T-cell (primary cell): ENCODE measurements around the gene MT2A. TPM values are rescaled to one million over a fixed set of nuclear protein-coding genes. Genes with fewer than 3 reads are reported as not detected.
"Not testable (repeated sequence)": the region's sequence is repeated elsewhere in the genome, so short reads cannot be mapped to it uniquely, and the experiment has no call there.

Source experiments
- ATAC-seq, 4 experiments: fragments of 200-7000 bp in 3 of 4; fragments of 150-1000 bp in 1 of 4; cut with Tn5 transposase; replicated peaks in 1 of 4; 1 replicate in 3 of 4; 2 replicates in 1 of 4; pipeline ENCODE4 v1.10.0; 2021; ENCODE audit warnings: moderate library complexity in 3 of 4, mild to moderate bottlenecking in 2 of 4, moderate number of reproducible peaks in 1 of 4
- CTCF ChIA-PET, 2 donors: fragments of 300-600 bp; sonication (Branson Sonifier 250); formaldehyde crosslinking; loops; one replicate each; lab custom pipeline; 2022; ENCODE audit warnings: antibody characterized with exemption in 2 of 2; lab: Charles Lee
- POLR2A ChIA-PET, 2 donors: fragments of 300-600 bp; sonication (Branson Sonifier 250); formaldehyde crosslinking; loops; one replicate each; lab custom pipeline; 2022; ENCODE audit warnings: antibody characterized with exemption in 2 of 2; lab: Charles Lee
- DNase-seq, 35 experiments: peaks; one replicate each; pipeline versions ENCODE4 v3.0.0 to v3.0.0-alpha.2; 2013 to 2023
- H3K27ac ChIP-seq: one replicate; pipeline ENCODE4 v1.5.1; 2013; ENCODE audit warnings: low read length
- H3K27me3 ChIP-seq, 2 experiments: replicated peaks in 1 of 2; 1 replicate in 1 of 2; 2 replicates in 1 of 2; pipeline versions ENCODE4 v1.6.1 to v1.7.0; 2013; ENCODE audit warnings: low read length in 1 of 2, mixed read lengths in 1 of 2; ENCODE audit not compliant: control insufficient read depth in 2 of 2, insufficient read depth in 2 of 2; ENCODE audit errors: extremely low read depth in 1 of 2
- H3K36me3 ChIP-seq, 2 donors: 1 replicate in 1 of 2; 2 replicates in 1 of 2; pipeline versions ENCODE4 v1.6.1 to v1.7.0; 2013; ENCODE audit warnings: low read length in 1 of 2; ENCODE audit not compliant: control insufficient read depth in 2 of 2, insufficient read depth in 1 of 2; ENCODE audit errors: extremely low read depth in 1 of 2
- H3K4me1 ChIP-seq, 2 experiments: 1 replicate in 1 of 2; 2 replicates in 1 of 2; pipeline versions ENCODE4 v1.6.1 to v1.7.0; 2013; ENCODE audit warnings: low read length in 2 of 2, mixed read lengths in 1 of 2; ENCODE audit not compliant: insufficient read depth in 2 of 2, control insufficient read depth in 1 of 2; ENCODE audit errors: extremely low read depth in 1 of 2
- H3K4me3 ChIP-seq, 2 donors: 1 replicate in 1 of 2; 2 replicates in 1 of 2; pipeline versions ENCODE4 v1.5.1 to v1.7.0; 2013; ENCODE audit warnings: mild to moderate bottlenecking in 2 of 2, low read length in 1 of 2, moderate library complexity in 1 of 2; ENCODE audit not compliant: control insufficient read depth in 1 of 2; ENCODE audit errors: extremely low read depth in 1 of 2
- H3K9me3 ChIP-seq: 2 replicates; pipeline ENCODE4 v1.7.0; 2013
- H3K27ac Mint-ChIP-seq, 2 donors: one replicate each; pipeline ENCODE4 v1.8.0; 2020 to 2021; ENCODE audit warnings: mild to moderate bottlenecking in 2 of 2, mixed read lengths in 2 of 2
- H3K27me3 Mint-ChIP-seq, 2 donors: one replicate each; pipeline ENCODE4 v1.8.0; 2021 to 2022; ENCODE audit warnings: mixed read lengths in 2 of 2
- H3K36me3 Mint-ChIP-seq: one replicate; pipeline ENCODE4 v1.8.0; 2021; ENCODE audit warnings: mixed read lengths
- H3K4me1 Mint-ChIP-seq, 3 donors: one replicate each; pipeline ENCODE4 v1.8.0; 2020 to 2022; ENCODE audit warnings: mixed read lengths in 3 of 3, mild to moderate bottlenecking in 1 of 3
- H3K4me3 Mint-ChIP-seq, 3 donors: one replicate each; pipeline ENCODE4 v1.8.0; 2020 to 2022; ENCODE audit warnings: mild to moderate bottlenecking in 3 of 3, mixed read lengths in 3 of 3, moderate library complexity in 3 of 3
- H3K9me3 Mint-ChIP-seq, 3 donors: one replicate each; pipeline ENCODE4 v1.8.0; 2020 to 2022; ENCODE audit warnings: mixed read lengths in 3 of 3
- whole genome bisulfite sequencing: methylation state at CpG from one replicate; pipeline ENCODE4 v1.1.5; 2013; ENCODE audit warnings: missing lambda C conversion rate; ENCODE audit not compliant: insufficient coverage; 5-methylcytosine and 5-hydroxymethylcytosine counted together
- total RNA-seq, 35 experiments: library from RNA in 6 of 35; stranded (reverse) in 6 of 35; fragments of 120-200 nt in 1 of 35; gene quantifications; one replicate each; pipeline versions ENCODE4 v1.2.1 to v1.2.4 and lab custom pipeline; 2013 to 2026

Gene MT2A
- total RNA-seq, 5 donors from 2014 or later (not counting 1 experiment from before 2014, with no cell fraction given): 46.8 to 71.4 (median 57.1) TPM

DNA sequence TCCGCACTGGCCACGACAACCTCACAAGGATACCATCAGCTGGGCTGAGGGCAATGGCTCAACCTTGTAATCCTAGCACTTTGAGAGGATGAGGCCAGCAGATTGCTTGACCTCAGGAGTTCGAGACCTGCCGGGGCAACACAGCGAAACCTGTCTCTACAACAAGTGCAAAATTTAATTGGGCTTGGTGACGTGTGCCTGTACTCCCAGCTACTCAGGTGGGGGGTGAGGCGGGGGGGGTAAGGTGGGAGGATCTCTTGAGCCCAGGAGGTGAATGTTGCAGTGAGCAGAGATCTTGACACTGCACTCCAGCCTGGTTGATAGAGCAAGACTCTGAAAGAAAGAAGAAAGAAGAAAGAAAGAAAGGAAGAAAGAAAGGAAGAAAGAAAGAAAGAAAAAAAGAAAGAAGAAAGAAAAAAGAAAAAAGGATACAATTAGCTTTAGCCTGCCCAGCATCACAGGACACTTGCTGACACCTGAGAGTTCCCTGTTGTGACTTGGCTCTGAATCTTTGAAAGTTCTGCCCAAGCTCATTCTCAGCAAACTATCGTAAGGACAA, 12.0 kb downstream of the MT2A start:
- peaks cover 17 to 19% (median 18%) of the 10 kb centered on the region in 3 donors for H3K4me1 Mint-ChIP-seq
- no peak overlapping the region for H3K4me3 Mint-ChIP-seq
- H3K27me3 Mint-ChIP-seq: peaks cover 0 to 27% of the 10 kb centered on the region in 2 donors
- ChIA-PET CTCF (interaction anchor here in 1 of 2 donors (0.6 kb wide), 1 partner anchor 35 kb away, joined by 3 read pairs; no protein-coding TSS in a partner anchor), POLR2A (interaction anchor here (0.5 to 0.7 kb wide), 2 partner anchors 41 to 154 kb away, joined by 3 to 4 read pairs; no protein-coding TSS in a partner anchor)
- Histone ChIP-seq H3K4me1 (peaks cover 3 to 21% of the 10 kb centered on the region in 2 experiments), H3K36me3 (no peaks in the 10 kb centered on the region), H3K9me3 (no peaks in the 10 kb centered on the region), H3K27me3 (peaks cover 20 to 21% of the 10 kb centered on the region in 2 experiments), H3K27ac (no peak overlapping the region), H3K4me3 (no peak overlapping the region)
- no peaks in the 10 kb centered on the region for H3K36me3 Mint-ChIP-seq
- H3K27ac Mint-ChIP-seq: no peak overlapping the region
- WGBS: 98% methylated on average over 4 of the region's 8 CpGs
- no peaks in the 10 kb centered on the region for H3K9me3 Mint-ChIP-seq
- no peak for DNase-seq
- ATAC-seq: no peak

GRCh38 chr16:56621665-56622445, 13.5 kb downstream of the MT2A start:
- H3K27me3 ChIP-seq: peaks cover 19 to 31% of the 10 kb centered on the region in 2 experiments
- H3K4me1 Mint-ChIP-seq: peaks cover 21 to 22% (median 22%) of the 10 kb centered on the region in 3 donors
- not testable (repeated sequence) for H3K4me3 ChIP-seq, ATAC-seq, H3K27ac Mint-ChIP-seq, DNase-seq, H3K36me3 ChIP-seq, H3K9me3 Mint-ChIP-seq, H3K27ac ChIP-seq, H3K36me3 Mint-ChIP-seq, H3K9me3 ChIP-seq, H3K4me3 Mint-ChIP-seq
- ChIA-PET CTCF (interaction anchor here in 1 of 2 donors (0.6 kb wide), 1 partner anchor 303 kb away, joined by 3 read pairs; no protein-coding TSS in a partner anchor), POLR2A (interaction anchor here in 1 of 2 donors (0.6 kb wide), 1 partner anchor 12 kb away, joined by 3 read pairs; no protein-coding TSS in a partner anchor)
- peaks cover 0 to 27% of the 10 kb centered on the region in 2 donors for H3K27me3 Mint-ChIP-seq
- peaks cover 3 to 32% of the 10 kb centered on the region in 2 experiments for H3K4me1 ChIP-seq
- 88% methylated on average over 4 of the region's 4 CpGs for WGBS

DNA sequence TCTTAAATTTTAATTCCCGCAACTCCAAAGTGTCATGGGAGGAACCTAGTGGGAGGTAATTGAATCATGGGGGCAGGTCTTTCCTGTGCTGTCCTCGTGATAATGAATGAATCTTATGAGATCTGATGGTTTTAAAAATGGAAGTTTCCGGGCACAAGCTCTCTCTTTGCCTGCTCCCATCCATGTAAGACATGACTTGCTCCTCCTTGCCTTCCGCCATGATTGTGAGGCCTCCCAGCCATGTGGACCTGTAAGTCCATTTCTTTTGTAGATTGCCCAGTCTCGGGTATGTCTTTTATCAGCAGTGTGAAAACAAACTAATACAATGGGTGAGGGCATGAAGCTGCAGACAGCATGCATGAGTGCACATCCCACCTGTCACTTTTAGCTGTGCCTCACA, 14.8 kb downstream of the MT2A start:
- not testable (repeated sequence) for H3K9me3 ChIP-seq, H3K4me3 Mint-ChIP-seq, DNase-seq, H3K9me3 Mint-ChIP-seq, H3K36me3 ChIP-seq, H3K27ac ChIP-seq, H3K27ac Mint-ChIP-seq, H3K36me3 Mint-ChIP-seq, ATAC-seq, H3K4me3 ChIP-seq
- Histone ChIP-seq H3K4me1 (peaks cover 0 to 21% of the 10 kb centered on the region in 2 experiments), H3K27me3 (peaks cover 16 to 22% of the 10 kb centered on the region in 2 experiments)
- no CpG with 5 or more reads among the region's 5 CpGs for WGBS
- CTCF ChIA-PET: interaction anchor here in 1 of 2 donors (0.6 to 1.1 kb wide), 3 partner anchors 10 to 605 kb away, joined by 3 read pairs; no protein-coding TSS in a partner anchor
- H3K27me3 Mint-ChIP-seq: peaks cover 0 to 21% of the 10 kb centered on the region in 2 donors
- peaks cover 13 to 18% (median 16%) of the 10 kb centered on the region in 3 donors for H3K4me1 Mint-ChIP-seq
- POLR2A ChIA-PET: interaction anchor here in 1 of 2 donors (0.6 to 1.1 kb wide), 2 partner anchors 13 to 60 kb away, joined by 3 to 4 read pairs; no protein-coding TSS in a partner anchor

DNA sequence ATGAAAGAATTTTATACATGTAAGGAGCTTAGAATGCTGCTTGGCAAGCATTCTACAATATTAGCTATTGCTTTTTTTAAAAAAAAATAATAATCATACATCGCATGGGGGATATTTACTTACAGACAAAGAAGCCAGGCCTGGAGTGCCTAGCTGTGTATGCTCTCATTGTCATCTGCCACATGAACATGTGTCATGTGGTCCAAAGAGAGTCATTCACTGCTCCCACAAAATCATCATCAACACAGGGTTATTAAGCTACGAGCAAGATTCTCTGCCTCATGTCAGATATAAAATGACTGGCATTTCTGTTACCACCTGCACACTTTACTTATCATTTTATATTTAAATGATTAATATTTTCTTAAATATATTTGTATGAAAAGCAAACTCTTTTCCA, 15.3 kb downstream of the MT2A start:
- Mint-ChIP-seq H3K27me3 (peaks cover 0 to 16% of the 10 kb centered on the region in 2 donors), H3K4me3 (no peak overlapping the region), H3K27ac (no peak overlapping the region), H3K9me3 (no peaks in the 10 kb centered on the region), H3K36me3 (no peaks in the 10 kb centered on the region), H3K4me1 (peaks cover 13 to 18% (median 16%) of the 10 kb centered on the region in 3 donors)
- Histone ChIP-seq H3K27me3 (peaks cover 14 to 20% of the 10 kb centered on the region in 2 experiments), H3K27ac (no peak overlapping the region), H3K4me1 (peaks cover 0 to 21% of the 10 kb centered on the region in 2 experiments), H3K4me3 (no peak overlapping the region), H3K36me3 (no peaks in the 10 kb centered on the region), H3K9me3 (no peaks in the 10 kb centered on the region)
- ChIA-PET CTCF (interaction anchor here (0.6 to 1.1 kb wide), 6 partner anchors 11 to 605 kb away, joined by 3 to 6 read pairs (median 4); partner anchors contain the start of gene MT2A (in 1 of the 2)), POLR2A (interaction anchor here (0.6 to 1.1 kb wide), 3 partner anchors 13 to 60 kb away, joined by 3 to 10 read pairs (median 4); no protein-coding TSS in a partner anchor)
- WGBS: no CpG with 5 or more reads among the region's 2 CpGs
- ATAC-seq (no peak), DNase-seq (no peak)

DNA sequence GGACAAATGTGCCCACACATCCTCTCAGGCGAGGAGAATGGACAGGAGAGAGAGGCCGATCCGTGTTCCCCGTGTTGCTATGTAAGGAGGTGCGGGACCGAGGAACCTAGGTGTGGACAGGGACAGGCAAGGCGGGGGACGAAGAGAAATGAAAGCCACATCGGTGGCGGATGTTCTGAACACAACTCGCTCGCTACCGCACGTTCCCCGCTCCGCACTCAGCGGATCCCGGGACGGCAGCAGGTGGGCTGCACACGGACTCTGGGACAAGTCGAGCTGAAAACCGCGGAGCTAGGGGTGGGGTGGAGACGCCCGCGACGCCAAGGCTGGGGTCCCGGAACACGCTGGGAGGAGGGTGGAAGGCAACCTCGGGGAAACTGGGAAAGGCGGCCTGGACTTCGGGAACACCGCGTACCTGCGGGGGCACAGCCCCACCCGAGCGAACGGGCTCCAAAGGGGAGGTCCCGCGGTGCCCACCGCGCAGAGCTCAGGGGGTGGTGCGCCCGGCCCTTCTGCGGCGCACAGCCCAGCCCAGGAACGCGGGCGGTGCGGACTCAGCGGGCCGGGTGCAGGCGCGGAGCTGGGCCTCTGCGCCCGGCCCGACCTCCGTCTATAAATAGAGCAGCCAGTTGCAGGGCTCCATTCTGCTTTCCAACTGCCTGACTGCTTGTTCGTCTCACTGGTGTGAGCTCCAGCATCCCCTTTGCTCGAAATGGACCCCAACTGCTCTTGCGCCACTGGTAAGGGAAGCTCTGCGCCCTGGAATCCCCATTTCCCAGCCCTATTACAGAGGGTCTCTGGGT, 17.0 kb downstream of the MT2A start, which contains the start of gene MT1E:
TSS of gene MT1E (plus strand) at position 642 of the 803 bp plus-strand sequence. CDS start at position 713, 71 bp downstream.
- Histone ChIP-seq H3K4me1 (peaks cover 0 to 21% of the 10 kb centered on the region in 2 experiments), H3K9me3 (no peaks in the 10 kb centered on the region), H3K4me3 (peak within 1 kb of the TSS; percentile 56 to 65), H3K36me3 (no peaks in the 10 kb centered on the region), H3K27ac (peak within 1 kb of the TSS; percentile 29), H3K27me3 (peaks cover 17 to 20% of the 10 kb centered on the region in 2 experiments)
- Mint-ChIP-seq H3K27me3 (peaks cover 4 to 12% of the 10 kb centered on the region in 2 donors), H3K36me3 (no peaks in the 10 kb centered on the region), H3K27ac (peak within 1 kb of the TSS; percentile 58 to 82), H3K4me1 (peaks cover 13 to 20% (median 16%) of the 10 kb centered on the region in 3 donors), H3K4me3 (peak within 1 kb of the TSS; percentile 82 to 88 (median 86)), H3K9me3 (no peaks in the 10 kb centered on the region)
- ATAC-seq (peak; percentile 91 to 94 (median 94)), DNase-seq (peak in 23 of 35 experiments; percentile 15 to 77 (median 37))
- POLR2A ChIA-PET: interaction anchor here (0.5 to 1.1 kb wide), 4 partner anchors 17 to 312 kb away, joined by 3 to 9 read pairs (median 6); partner anchors contain the start of gene MT2A (in 1 of the 2)
- 5% methylated on average over 62 of the region's 62 CpGs for WGBS
- CTCF ChIA-PET: interaction anchor here in 1 of 2 donors (1.0 kb wide), 1 partner anchor 77 kb away, joined by 7 read pairs; no protein-coding TSS in a partner anchor
